Tibial artery (tissue), 4 donors: ENCODE results near the gene ACOXL.

Source experiments
- DNase-seq, 2 donors: peaks; one replicate each; pipeline ENCODE4 v3.0.0-alpha.2; 2019
- H3K27ac ChIP-seq, 2 donors: fragments of 200-600 bp; sonication (generic) in 1 of 2; 1 replicate in 1 of 2; 2 replicates in 1 of 2; pipeline ENCODE4 v1.5.1; 2018 to 2019; ENCODE audit warnings: mild to moderate bottlenecking in 1 of 2
- H3K27me3 ChIP-seq, 2 donors: fragments of 200-600 bp; sonication (generic) in 1 of 2; one replicate each; pipeline versions ENCODE4 v1.5.1 to v1.6.0; 2016 to 2019
- H3K36me3 ChIP-seq, 3 donors: fragments of 200-600 bp; sonication (generic) in 2 of 3; one replicate each; pipeline ENCODE4 v1.5.1; 2016 to 2019; ENCODE audit warnings: mild to moderate bottlenecking in 2 of 3
- H3K4me1 ChIP-seq, 4 donors: fragments of 200-600 bp; sonication (generic) in 2 of 4; 1 replicate in 3 of 4; 2 replicates in 1 of 4; pipeline ENCODE4 v1.5.1; 2016 to 2019
- H3K4me3 ChIP-seq, 2 donors: fragments of 200-600 bp; sonication (generic) in 1 of 2; 1 replicate in 1 of 2; 2 replicates in 1 of 2; pipeline ENCODE4 v1.5.1; 2018 to 2019; ENCODE audit warnings: mild to moderate bottlenecking in 2 of 2
- H3K9me3 ChIP-seq, 3 donors: fragments of 200-600 bp; sonication (generic) in 1 of 3; one replicate each; pipeline ENCODE4 v1.5.1; 2016 to 2019
- CTCF ChIP-seq, 2 experiments: fragments of 200-600 bp in 1 of 2; fragments of 450-650 bp in 1 of 2; IDR thresholded peaks; one replicate each; pipeline ENCODE4 v1.5.1; 2017 to 2019; ENCODE audit warnings: antibody characterized with exemption in 2 of 2, mild to moderate bottlenecking in 1 of 2, moderate library complexity in 1 of 2
- intact Hi-C: fragments of 100-400 bp; cut with DNase I; formaldehyde crosslinking; loops from one replicate; pipeline ENCODE4 v1.15.0; 2023; ENCODE audit warnings: low total_unique reads

Gene ACOXL

GRCh38 chr2:110726285-110726684 lies 6.1 kb upstream of the ACOXL start:
- Histone ChIP-seq H3K27ac (no peak overlapping the region), H3K4me1 (no peaks in the 10 kb centered on the region), H3K36me3 (no peaks in the 10 kb centered on the region), H3K9me3 (no peaks in the 10 kb centered on the region), H3K27me3 (no peaks in the 10 kb centered on the region), H3K4me3 (no peak overlapping the region)
- intact Hi-C loops: no loop called here
- no peak for DNase-seq
- no peak for TF ChIP-seq CTCF (IDR thresholded peaks at IDR 0.05)

GRCh38 chr2:110727923-110728322 lies 4.5 kb upstream of the ACOXL start:
- no peak overlapping the region for H3K27ac ChIP-seq
- TF ChIP-seq CTCF (IDR thresholded peaks at IDR 0.05): no peak
- intact Hi-C loops: no loop called here
- no peak for DNase-seq
- H3K4me1 ChIP-seq: peaks cover 0 to 10% (median 8%) of the 10 kb centered on the region in 4 donors
- no peak overlapping the region for H3K4me3 ChIP-seq
- no peaks in the 10 kb centered on the region for H3K9me3 ChIP-seq
- no peaks in the 10 kb centered on the region for H3K36me3 ChIP-seq
- peaks cover 0 to 12% of the 10 kb centered on the region in 2 donors for H3K27me3 ChIP-seq

GRCh38 chr2:110729106-110729505 lies 3.3 kb upstream of the ACOXL start:
- H3K27ac ChIP-seq: no peak overlapping the region
- no peaks in the 10 kb centered on the region for H3K9me3 ChIP-seq
- peaks cover 0 to 15% (median 12%) of the 10 kb centered on the region in 4 donors for H3K4me1 ChIP-seq
- peaks cover 0 to 23% of the 10 kb centered on the region in 2 donors for H3K27me3 ChIP-seq
- no peak for TF ChIP-seq CTCF (IDR thresholded peaks at IDR 0.05)
- H3K4me3 ChIP-seq: no peak overlapping the region
- intact Hi-C loops: no loop called here
- no peak for DNase-seq
- H3K36me3 ChIP-seq: no peaks in the 10 kb centered on the region

- intact Hi-C loops: loop anchor here (10.0 kb wide), 1 partner anchor 46 kb away; no protein-coding TSS in a partner anchor
- Histone ChIP-seq H3K27ac (no peak overlapping the region), H3K9me3 (no peaks in the 10 kb centered on the region), H3K4me3 (no peak overlapping the region), H3K4me1 (peaks cover 0 to 15% (median 12%) of the 10 kb centered on the region in 4 donors), H3K27me3 (peaks cover 0 to 40% of the 10 kb centered on the region in 2 donors), H3K36me3 (no peaks in the 10 kb centered on the region)
- no peak for TF ChIP-seq CTCF (IDR thresholded peaks at IDR 0.05)
- no peak for DNase-seq
These were observed 1.3 kb upstream of the ACOXL start for GRCh38 chr2:110731064-110731463.

- H3K27ac ChIP-seq: no peak overlapping the region
- H3K27me3 ChIP-seq: peaks cover 0 to 61% of the 10 kb centered on the region in 2 donors
These were observed 3.0 kb downstream of the ACOXL start for GRCh38 chr2:110735366-110735765.

More at GRCh38 chr2:110735366-110735765, 3.0 kb downstream of the ACOXL start:
- Histone ChIP-seq H3K9me3 (peaks cover 0 to 5% (median 4%) of the 10 kb centered on the region in 3 donors), H3K4me1 (peaks cover 0 to 15% (median 12%) of the 10 kb centered on the region in 4 donors), H3K36me3 (no peaks in the 10 kb centered on the region), H3K4me3 (no peak overlapping the region)
- no peak for DNase-seq
- TF ChIP-seq CTCF (IDR thresholded peaks at IDR 0.05): no peak
- intact Hi-C loops: loop anchor here (10.0 kb wide), 1 partner anchor 51 kb away; no protein-coding TSS in a partner anchor
